GM23338 (cell line): Measurements from ENCODE around the gene MLLT3.

Experiments
- CREB1 ChIP-seq: fragments of 250-450 bp; sonication (Bioruptor Pico); IDR thresholded peaks from 2 replicates; pipeline ENCODE4 v1.5.0; 2020; ENCODE audit warnings: low read depth, mild to moderate bottlenecking, moderate library complexity
- EZH2 ChIP-seq: fragments of 200-600 bp; sonication (generic); IDR thresholded peaks from one replicate; pipeline ENCODE4 v1.8.0; 2017; ENCODE audit warnings: antibody characterized with exemption, mild to moderate bottlenecking, low read depth; ENCODE audit not compliant: unreplicated experiment
- EZH2phosphoT487 ChIP-seq: fragments of 200-600 bp; sonication (generic); IDR thresholded peaks from one replicate; pipeline ENCODE4 v1.8.1; 2018; ENCODE audit warnings: antibody characterized with exemption; ENCODE audit not compliant: unreplicated experiment
- JUNB ChIP-seq: IDR thresholded peaks from one replicate; pipeline ENCODE4 v1.6.1; 2016; ENCODE audit warnings: antibody characterized with exemption; ENCODE audit not compliant: unreplicated experiment
- NANOG ChIP-seq: IDR thresholded peaks from 2 replicates; pipeline ENCODE4 v1.6.1; 2016; ENCODE audit warnings: antibody characterized with exemption, borderline replicate concordance
- POLR2AphosphoS5 ChIP-seq: IDR thresholded peaks from 2 replicates; pipeline ENCODE4 v1.6.1; 2016; ENCODE audit warnings: antibody characterized with exemption, low read depth
- STAT1 ChIP-seq: IDR thresholded peaks from one replicate; pipeline ENCODE4 v1.6.1; 2016; ENCODE audit warnings: antibody characterized with exemption; ENCODE audit not compliant: unreplicated experiment
- ZNF114 ChIP-seq: fragments of 250-450 bp; sonication (Bioruptor Pico); IDR thresholded peaks from 2 replicates; pipeline ENCODE4 v1.5.0; 2020; ENCODE audit warnings: mild to moderate bottlenecking, moderate library complexity
- ZNF331 ChIP-seq: fragments of 250-450 bp; sonication (Bioruptor Pico); IDR thresholded peaks from 2 replicates; pipeline ENCODE4 v1.5.0; 2020; ENCODE audit warnings: low read depth, mild to moderate bottlenecking, moderate library complexity
- TF ChIP-seq, protein P1 (sequence below), 2 experiments: fragments of 200-600 bp in 1 of 2; sonication (generic) in 1 of 2; conservative IDR thresholded peaks; 2 replicates each; pipeline versions ENCODE4 v1.5.1 to v1.6.1; 2016 to 2017; ENCODE audit warnings: antibody characterized with exemption in 2 of 2, low read depth in 2 of 2, mild to moderate bottlenecking in 2 of 2, moderate library complexity in 1 of 2
- TF ChIP-seq, protein P2 (sequence below): IDR thresholded peaks from one replicate; pipeline ENCODE4 v1.6.1; 2018; ENCODE audit warnings: antibody characterized with exemption; ENCODE audit not compliant: unreplicated experiment
- TF ChIP-seq, protein P3 (sequence below): IDR thresholded peaks from 2 replicates; pipeline ENCODE4 v1.6.1; 2016; ENCODE audit warnings: antibody characterized with exemption

DNA sequence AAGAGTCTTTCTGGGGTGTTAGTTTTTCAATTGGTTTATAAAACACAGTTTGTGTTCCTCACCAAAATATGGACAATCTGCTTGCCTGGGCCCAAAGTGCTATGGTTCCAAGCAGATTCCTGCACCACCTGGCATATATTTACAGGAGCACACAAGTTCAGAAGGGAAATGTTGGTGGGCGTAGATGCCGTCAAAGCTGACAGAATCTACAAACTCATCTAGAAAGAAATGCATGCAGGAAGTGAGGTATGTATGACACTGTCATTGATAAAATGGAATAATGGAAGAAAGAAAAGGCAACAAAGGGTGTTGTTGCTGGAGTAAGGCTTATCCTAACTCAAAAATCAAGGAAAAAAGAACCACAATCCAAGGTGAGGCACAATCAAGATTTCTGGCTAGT is 225.8 kb downstream of the MLLT3 start:
- TF ChIP-seq, protein P1, sequence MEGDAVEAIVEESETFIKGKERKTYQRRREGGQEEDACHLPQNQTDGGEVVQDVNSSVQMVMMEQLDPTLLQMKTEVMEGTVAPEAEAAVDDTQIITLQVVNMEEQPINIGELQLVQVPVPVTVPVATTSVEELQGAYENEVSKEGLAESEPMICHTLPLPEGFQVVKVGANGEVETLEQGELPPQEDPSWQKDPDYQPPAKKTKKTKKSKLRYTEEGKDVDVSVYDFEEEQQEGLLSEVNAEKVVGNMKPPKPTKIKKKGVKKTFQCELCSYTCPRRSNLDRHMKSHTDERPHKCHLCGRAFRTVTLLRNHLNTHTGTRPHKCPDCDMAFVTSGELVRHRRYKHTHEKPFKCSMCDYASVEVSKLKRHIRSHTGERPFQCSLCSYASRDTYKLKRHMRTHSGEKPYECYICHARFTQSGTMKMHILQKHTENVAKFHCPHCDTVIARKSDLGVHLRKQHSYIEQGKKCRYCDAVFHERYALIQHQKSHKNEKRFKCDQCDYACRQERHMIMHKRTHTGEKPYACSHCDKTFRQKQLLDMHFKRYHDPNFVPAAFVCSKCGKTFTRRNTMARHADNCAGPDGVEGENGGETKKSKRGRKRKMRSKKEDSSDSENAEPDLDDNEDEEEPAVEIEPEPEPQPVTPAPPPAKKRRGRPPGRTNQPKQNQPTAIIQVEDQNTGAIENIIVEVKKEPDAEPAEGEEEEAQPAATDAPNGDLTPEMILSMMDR (conservative IDR thresholded peaks at IDR 0.05; ENCODE audit: low read depth in 2 of 2), result no peak
- no peak for TF ChIP-seq ZNF331
- TF ChIP-seq JUNB, result no peak
- TF ChIP-seq EZH2, result no peak
- no peak for TF ChIP-seq POLR2AphosphoS5
- TF ChIP-seq, protein P2, sequence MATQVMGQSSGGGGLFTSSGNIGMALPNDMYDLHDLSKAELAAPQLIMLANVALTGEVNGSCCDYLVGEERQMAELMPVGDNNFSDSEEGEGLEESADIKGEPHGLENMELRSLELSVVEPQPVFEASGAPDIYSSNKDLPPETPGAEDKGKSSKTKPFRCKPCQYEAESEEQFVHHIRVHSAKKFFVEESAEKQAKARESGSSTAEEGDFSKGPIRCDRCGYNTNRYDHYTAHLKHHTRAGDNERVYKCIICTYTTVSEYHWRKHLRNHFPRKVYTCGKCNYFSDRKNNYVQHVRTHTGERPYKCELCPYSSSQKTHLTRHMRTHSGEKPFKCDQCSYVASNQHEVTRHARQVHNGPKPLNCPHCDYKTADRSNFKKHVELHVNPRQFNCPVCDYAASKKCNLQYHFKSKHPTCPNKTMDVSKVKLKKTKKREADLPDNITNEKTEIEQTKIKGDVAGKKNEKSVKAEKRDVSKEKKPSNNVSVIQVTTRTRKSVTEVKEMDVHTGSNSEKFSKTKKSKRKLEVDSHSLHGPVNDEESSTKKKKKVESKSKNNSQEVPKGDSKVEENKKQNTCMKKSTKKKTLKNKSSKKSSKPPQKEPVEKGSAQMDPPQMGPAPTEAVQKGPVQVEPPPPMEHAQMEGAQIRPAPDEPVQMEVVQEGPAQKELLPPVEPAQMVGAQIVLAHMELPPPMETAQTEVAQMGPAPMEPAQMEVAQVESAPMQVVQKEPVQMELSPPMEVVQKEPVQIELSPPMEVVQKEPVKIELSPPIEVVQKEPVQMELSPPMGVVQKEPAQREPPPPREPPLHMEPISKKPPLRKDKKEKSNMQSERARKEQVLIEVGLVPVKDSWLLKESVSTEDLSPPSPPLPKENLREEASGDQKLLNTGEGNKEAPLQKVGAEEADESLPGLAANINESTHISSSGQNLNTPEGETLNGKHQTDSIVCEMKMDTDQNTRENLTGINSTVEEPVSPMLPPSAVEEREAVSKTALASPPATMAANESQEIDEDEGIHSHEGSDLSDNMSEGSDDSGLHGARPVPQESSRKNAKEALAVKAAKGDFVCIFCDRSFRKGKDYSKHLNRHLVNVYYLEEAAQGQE, result no peak
- no peak for TF ChIP-seq EZH2phosphoT487
- TF ChIP-seq NANOG, result no peak
- no peak for TF ChIP-seq ZNF114 (CRISPR knock-in tag)
- TF ChIP-seq STAT1, result no peak
- TF ChIP-seq, protein P3, sequence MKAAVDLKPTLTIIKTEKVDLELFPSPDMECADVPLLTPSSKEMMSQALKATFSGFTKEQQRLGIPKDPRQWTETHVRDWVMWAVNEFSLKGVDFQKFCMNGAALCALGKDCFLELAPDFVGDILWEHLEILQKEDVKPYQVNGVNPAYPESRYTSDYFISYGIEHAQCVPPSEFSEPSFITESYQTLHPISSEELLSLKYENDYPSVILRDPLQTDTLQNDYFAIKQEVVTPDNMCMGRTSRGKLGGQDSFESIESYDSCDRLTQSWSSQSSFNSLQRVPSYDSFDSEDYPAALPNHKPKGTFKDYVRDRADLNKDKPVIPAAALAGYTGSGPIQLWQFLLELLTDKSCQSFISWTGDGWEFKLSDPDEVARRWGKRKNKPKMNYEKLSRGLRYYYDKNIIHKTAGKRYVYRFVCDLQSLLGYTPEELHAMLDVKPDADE, result no peak
- no peak for TF ChIP-seq CREB1 (CRISPR knock-in tag)
